Retinal pigment epithelial cell (primary cell): ENCODE results near the gene ARHGAP44.

Experiments
- DNase-seq: peaks from one replicate; pipeline ENCODE4 v3.0.0-alpha.2; 2010; ENCODE audit warnings: low read depth
- H3K4me3 ChIP-seq: 2 replicates; pipeline ENCODE4 v1.5.1; 2011; ENCODE audit warnings: mild to moderate bottlenecking, low read length, control low read depth, moderate library complexity
- TF ChIP-seq, protein P1 (sequence below): conservative IDR thresholded peaks from 2 replicates; pipeline ENCODE4 v1.5.1; 2011; ENCODE audit warnings: low read depth, low read length, control low read depth, inconsistent platforms

ARHGAP44 gene

DNA sequence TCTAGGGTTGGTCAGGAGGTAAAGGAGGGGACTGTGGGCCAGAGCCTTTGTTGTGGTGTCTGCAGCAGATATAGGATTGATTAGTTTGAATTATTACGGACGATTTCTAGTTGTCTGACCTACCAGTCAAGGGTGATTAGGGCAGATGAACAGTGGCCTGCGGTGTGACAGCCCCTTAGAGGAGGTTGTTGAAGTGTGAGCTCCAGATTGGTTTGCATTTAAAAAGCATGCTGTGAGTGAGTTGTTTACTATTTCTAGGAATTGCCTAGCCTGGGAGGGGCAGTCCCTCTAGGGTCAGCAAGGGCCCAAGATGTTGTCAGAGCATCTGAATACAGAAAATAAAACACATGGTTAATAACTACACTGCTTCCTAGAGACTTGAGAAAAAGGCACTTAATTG lies 108.8 kb downstream of the ARHGAP44 start:
- DNase-seq = no peak
- H3K4me3 ChIP-seq = no peak overlapping the region
- TF ChIP-seq, protein P1, sequence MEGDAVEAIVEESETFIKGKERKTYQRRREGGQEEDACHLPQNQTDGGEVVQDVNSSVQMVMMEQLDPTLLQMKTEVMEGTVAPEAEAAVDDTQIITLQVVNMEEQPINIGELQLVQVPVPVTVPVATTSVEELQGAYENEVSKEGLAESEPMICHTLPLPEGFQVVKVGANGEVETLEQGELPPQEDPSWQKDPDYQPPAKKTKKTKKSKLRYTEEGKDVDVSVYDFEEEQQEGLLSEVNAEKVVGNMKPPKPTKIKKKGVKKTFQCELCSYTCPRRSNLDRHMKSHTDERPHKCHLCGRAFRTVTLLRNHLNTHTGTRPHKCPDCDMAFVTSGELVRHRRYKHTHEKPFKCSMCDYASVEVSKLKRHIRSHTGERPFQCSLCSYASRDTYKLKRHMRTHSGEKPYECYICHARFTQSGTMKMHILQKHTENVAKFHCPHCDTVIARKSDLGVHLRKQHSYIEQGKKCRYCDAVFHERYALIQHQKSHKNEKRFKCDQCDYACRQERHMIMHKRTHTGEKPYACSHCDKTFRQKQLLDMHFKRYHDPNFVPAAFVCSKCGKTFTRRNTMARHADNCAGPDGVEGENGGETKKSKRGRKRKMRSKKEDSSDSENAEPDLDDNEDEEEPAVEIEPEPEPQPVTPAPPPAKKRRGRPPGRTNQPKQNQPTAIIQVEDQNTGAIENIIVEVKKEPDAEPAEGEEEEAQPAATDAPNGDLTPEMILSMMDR = no peak

DNA sequence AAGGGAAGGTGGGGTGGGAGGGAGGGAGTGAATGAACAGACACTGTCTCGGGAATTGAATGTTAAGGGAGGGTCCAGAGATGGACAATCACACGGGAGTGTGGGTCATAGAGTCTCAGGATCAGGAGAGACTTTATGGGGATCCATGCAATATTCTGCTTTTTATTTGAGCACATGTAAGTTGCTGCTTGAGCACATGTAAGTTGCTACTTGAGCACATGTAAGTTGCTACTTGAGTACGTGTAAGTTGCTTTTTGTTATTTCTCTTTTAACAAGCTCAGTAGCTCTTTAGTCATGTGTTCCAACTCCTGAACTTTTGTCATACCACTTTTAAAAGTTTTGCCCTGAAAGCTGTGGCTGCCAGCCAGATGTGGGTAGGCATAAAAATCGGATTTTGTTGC lies 110.3 kb downstream of the ARHGAP44 start:
- TF ChIP-seq, protein P1 = no peak
- no peak for DNase-seq
- no peak overlapping the region for H3K4me3 ChIP-seq

DNA sequence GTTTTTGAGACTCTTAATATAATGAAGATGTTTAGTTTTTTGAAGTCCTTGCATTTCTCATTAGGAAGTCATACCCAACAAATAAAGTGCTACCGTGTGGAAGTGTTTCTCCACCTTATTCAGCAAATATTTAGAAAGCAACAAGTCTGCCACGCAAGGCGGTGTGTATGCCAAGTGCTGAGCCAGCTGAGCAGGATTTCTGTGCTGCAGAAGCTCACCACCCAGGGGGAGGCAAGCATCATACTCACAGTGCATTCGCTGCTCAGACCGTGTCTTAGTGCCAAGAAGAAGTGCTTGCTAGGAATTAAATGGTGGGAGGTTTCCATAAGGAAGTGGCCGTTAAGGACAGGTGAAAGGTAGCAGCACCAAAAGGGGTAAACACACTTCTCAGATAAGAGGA lies 111.2 kb downstream of the ARHGAP44 start:
- TF ChIP-seq, protein P1 = no peak
- H3K4me3 ChIP-seq = no peak overlapping the region
- DNase-seq = no peak

DNA sequence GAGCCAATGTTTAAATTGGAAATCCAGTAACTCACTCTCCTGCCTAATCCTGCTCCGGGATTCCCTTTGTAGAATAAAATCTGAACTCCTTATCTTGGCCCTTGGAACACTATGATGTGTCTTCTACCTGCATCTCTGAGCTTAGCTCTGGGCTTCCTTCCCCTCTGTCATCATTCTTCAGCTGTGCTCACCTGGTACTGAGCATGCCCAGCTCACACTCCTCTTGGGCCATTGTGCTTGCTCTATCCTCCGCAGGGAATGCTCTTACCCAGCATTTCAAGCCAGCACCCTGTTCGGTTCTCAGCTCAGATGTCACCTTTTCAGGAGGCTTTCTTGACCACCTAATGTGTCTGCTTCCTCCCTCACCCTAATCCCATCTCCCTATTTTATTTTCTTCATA lies 112.7 kb downstream of the ARHGAP44 start:
- TF ChIP-seq, protein P1 = no peak
- DNase-seq = no peak
- H3K4me3 ChIP-seq = no peak overlapping the region

DNA sequence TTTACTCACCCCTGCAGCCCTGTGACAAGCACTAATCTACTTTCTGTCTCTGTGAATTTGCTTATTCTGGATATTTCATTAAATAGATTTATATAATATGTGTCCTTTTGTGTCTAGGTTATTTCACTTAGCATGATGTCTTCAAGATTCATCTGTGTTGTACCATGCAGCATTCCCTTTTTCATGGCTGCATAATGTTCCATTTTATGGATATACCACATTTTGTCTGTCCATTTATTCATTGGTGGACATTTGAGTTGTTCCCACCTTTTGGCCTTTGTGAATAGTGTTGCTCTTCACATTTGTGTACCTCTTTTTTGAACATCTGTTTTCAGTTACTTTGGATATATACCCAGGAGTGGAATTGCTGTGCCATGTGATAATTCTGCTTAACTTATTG lies 118.2 kb downstream of the ARHGAP44 start:
- DNase-seq = no peak
- TF ChIP-seq, protein P1 = no peak

DNA sequence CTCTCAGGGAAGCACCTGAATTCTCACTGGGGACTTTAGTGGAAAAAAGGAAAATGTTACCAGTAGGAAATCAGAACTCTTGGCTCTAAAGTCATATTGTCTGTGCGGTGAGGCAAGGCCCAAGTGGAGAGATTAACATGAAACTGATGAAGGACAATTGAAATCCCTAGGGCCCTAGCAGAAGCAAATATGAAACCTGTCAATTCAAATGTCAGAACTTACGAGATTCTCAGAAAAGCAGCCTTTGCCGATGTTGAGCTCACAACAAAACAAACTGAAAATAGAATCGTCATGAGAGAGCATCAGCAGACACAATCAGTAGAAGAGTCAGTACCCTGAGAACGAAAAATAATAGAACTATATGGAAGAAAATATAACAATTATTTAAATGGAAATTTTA lies 119.7 kb downstream of the ARHGAP44 start:
- no peak for DNase-seq
- no peak overlapping the region for H3K4me3 ChIP-seq
- TF ChIP-seq, protein P1 = no peak

More for the DNA sequence above, 118.2 kb downstream of the ARHGAP44 start:
- H3K4me3 ChIP-seq = no peak overlapping the region

DNA sequence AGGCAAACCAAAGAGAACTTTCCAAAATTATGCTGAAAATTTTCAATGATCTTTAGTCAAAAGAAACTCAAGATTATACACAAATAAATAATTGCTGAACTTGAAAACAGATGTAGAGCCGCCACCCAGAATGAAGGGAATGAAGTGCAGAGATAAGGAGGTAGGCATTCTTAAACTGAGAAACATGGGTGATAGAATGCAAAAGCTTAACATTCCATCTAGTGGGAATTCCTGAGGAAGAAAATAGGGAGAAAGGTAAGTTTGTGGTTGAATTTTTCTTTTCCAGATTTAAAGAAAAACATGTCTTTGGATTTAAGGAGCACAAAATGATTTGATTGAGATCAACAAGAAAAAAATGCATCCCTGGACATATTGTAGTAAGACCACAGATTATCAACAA lies 120.2 kb downstream of the ARHGAP44 start:
- DNase-seq = no peak
- TF ChIP-seq, protein P1 = no peak

More for the DNA sequence above, 120.2 kb downstream of the ARHGAP44 start:
- no peak overlapping the region for H3K4me3 ChIP-seq
